GM18873 (cell line): ENCODE data around the gene MRPL23.

ENCODE experiments used
- ATAC-seq: cut with Tn5 transposase; IDR thresholded peaks from one replicate; pipeline ENCODE4 v1.9.1; 2021; ENCODE audit warnings: mild to moderate bottlenecking, moderate library complexity, moderate number of reproducible peaks; ENCODE audit not compliant: unreplicated experiment, low FRiP score

The MRPL23 gene

GRCh38 chr11:1920909-1921573, 26.1 kb upstream of the MRPL23 start:
- no peak for ATAC-seq

GRCh38 chr11:1921574-1922141, 25.5 kb upstream of the MRPL23 start:
- ATAC-seq, result no peak

GRCh38 chr11:1922481-1923081, 24.6 kb upstream of the MRPL23 start:
- ATAC-seq, result no peak

GRCh38 chr11:1923201-1923956, 23.8 kb upstream of the MRPL23 start:
- no peak for ATAC-seq

GRCh38 chr11:1924181-1924580, 23.0 kb upstream of the MRPL23 start:
- no peak for ATAC-seq

- ATAC-seq, result no peak
Observed at GRCh38 chr11:1924646-1925372, 22.3 kb upstream of the MRPL23 start.

- ATAC-seq, result no peak
Observed at GRCh38 chr11:1925373-1926155, 21.6 kb upstream of the MRPL23 start.

GRCh38 chr11:1926156-1927025, 20.7 kb upstream of the MRPL23 start:
- no peak for ATAC-seq

- ATAC-seq, result no peak
Observed at GRCh38 chr11:1927026-1927847, 19.9 kb upstream of the MRPL23 start.

- ATAC-seq, result no peak
Observed at GRCh38 chr11:1927848-1928469, 19.2 kb upstream of the MRPL23 start.

GRCh38 chr11:1928470-1928890, 18.7 kb upstream of the MRPL23 start:
- ATAC-seq, result no peak

GRCh38 chr11:1928891-1929541, 18.1 kb upstream of the MRPL23 start:
- ATAC-seq, result no peak

- ATAC-seq, result no peak
Observed at GRCh38 chr11:1929621-1930461, 17.3 kb upstream of the MRPL23 start.

GRCh38 chr11:1930462-1930830, 16.7 kb upstream of the MRPL23 start:
- ATAC-seq, result no peak

GRCh38 chr11:1931341-1932104, 15.6 kb upstream of the MRPL23 start:
- ATAC-seq, result no peak

- ATAC-seq, result no peak
Observed at GRCh38 chr11:1932105-1932480, 15.0 kb upstream of the MRPL23 start.
